GM18861 (cell line): ENCODE results near the gene RNFT2.

Experiments used
- ATAC-seq: cut with Tn5 transposase; IDR thresholded peaks from one replicate; pipeline ENCODE4 v1.9.1; 2021; ENCODE audit not compliant: unreplicated experiment

RNFT2 gene

GRCh38 chr12:116737774-116738657 lies at the start of gene RNFT2, which contains the start of gene SPRING1:
Gene RNFT2, plus strand, starts transcription at chr12:116738315. Its CDS starts 2,183 bp downstream, at chr12:116740498.
Gene SPRING1, minus strand, starts transcription at chr12:116738069. Its CDS starts 169 bp downstream, at chr12:116737900.
- ATAC-seq: peak; percentile 94

GRCh38 chr12:116689521-116689920 lies 48.6 kb upstream of the RNFT2 start:
- ATAC-seq: no peak

- ATAC-seq: no peak
Observed at GRCh38 chr12:116689979-116690744, 48.0 kb upstream of the RNFT2 start.

GRCh38 chr12:116691205-116691604 lies 46.9 kb upstream of the RNFT2 start:
- no peak for ATAC-seq

- ATAC-seq: no peak
Observed at GRCh38 chr12:116691636-116692035, 46.5 kb upstream of the RNFT2 start.

- ATAC-seq: no peak
Observed at GRCh38 chr12:116692605-116693004, 45.5 kb upstream of the RNFT2 start.

- no peak for ATAC-seq
Observed at GRCh38 chr12:116693286-116694227, 44.6 kb upstream of the RNFT2 start.

GRCh38 chr12:116694653-116695463 lies 43.3 kb upstream of the RNFT2 start:
- no peak for ATAC-seq

- ATAC-seq: no peak
Observed at GRCh38 chr12:116695464-116695725, 42.7 kb upstream of the RNFT2 start.

- ATAC-seq: no peak
Observed at GRCh38 chr12:116697305-116697704, 40.8 kb upstream of the RNFT2 start.

- no peak for ATAC-seq
Observed at GRCh38 chr12:116697716-116698115, 40.4 kb upstream of the RNFT2 start.

GRCh38 chr12:116698116-116698515 lies 40.0 kb upstream of the RNFT2 start:
- ATAC-seq: no peak

GRCh38 chr12:116698554-116699075 lies 39.5 kb upstream of the RNFT2 start:
- no peak for ATAC-seq

GRCh38 chr12:116700066-116700465 lies 38.0 kb upstream of the RNFT2 start:
- no peak for ATAC-seq

GRCh38 chr12:116701432-116701831 lies 36.7 kb upstream of the RNFT2 start:
- ATAC-seq: no peak

GRCh38 chr12:116703214-116703795 lies 34.8 kb upstream of the RNFT2 start:
- no peak for ATAC-seq

- no peak for ATAC-seq
Observed at GRCh38 chr12:116707751-116708150, 30.4 kb upstream of the RNFT2 start.

- no peak for ATAC-seq
Observed at GRCh38 chr12:116708826-116709756, 29.0 kb upstream of the RNFT2 start.

GRCh38 chr12:116709768-116710167 lies 28.3 kb upstream of the RNFT2 start:
- no peak for ATAC-seq
